Nephron (organoid): ENCODE data around the gene ANKRD33B.

ENCODE experiments used
- H3K27ac Mint-ChIP-seq, 3 experiments: 2 replicates each; pipeline ENCODE4 v1.8.0; 2020; ENCODE audit warnings: mixed read lengths in 3 of 3, mild to moderate bottlenecking in 2 of 3, moderate library complexity in 1 of 3
- H3K27me3 Mint-ChIP-seq: 2 replicates; pipeline ENCODE4 v1.8.0; 2021; ENCODE audit warnings: low read depth, mild to moderate bottlenecking, moderate library complexity, mixed read lengths
- H3K36me3 Mint-ChIP-seq: 2 replicates; pipeline ENCODE4 v1.8.0; 2020; ENCODE audit warnings: low read depth, mixed read lengths
- H3K4me1 Mint-ChIP-seq: 2 replicates; pipeline ENCODE4 v1.8.0; 2020; ENCODE audit warnings: mixed read lengths
- H3K4me3 Mint-ChIP-seq, 3 experiments: 2 replicates each; pipeline ENCODE4 v1.8.0; 2020; ENCODE audit warnings: mild to moderate bottlenecking in 3 of 3, mixed read lengths in 3 of 3, moderate library complexity in 2 of 3
- H3K9me3 Mint-ChIP-seq: 2 replicates; pipeline ENCODE4 v1.8.0; 2020; ENCODE audit warnings: mixed read lengths
- TF ChIP-seq, protein P1 (sequence below), 3 experiments: fragments of 200-600 bp; sonication (generic); IDR thresholded peaks; one replicate each; pipeline ENCODE4 v1.5.0; 2021; ENCODE audit warnings: antibody characterized with exemption in 3 of 3; ENCODE audit not compliant: unreplicated experiment in 3 of 3

The ANKRD33B gene

DNA sequence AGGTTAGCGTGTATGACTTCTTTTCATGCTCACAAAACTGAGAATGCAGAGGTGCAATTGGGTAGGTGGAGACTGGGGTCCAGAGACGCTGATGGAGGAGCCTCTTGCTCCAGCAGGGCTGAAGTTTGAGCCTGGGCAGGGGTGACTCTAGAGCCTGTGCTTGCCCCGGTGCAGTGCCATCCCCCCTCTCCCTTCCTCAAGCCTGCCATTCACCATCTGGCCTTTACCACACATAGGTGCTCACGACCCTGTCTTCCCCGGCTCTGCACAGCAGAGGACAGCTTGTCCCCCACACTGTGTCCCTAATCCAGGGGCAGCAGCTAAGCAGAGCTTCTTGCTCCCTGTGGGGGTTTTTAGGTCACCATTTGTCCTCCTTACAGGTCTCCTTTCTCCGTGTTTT lies 110.7 kb downstream of the ANKRD33B start:
- TF ChIP-seq, protein P1, sequence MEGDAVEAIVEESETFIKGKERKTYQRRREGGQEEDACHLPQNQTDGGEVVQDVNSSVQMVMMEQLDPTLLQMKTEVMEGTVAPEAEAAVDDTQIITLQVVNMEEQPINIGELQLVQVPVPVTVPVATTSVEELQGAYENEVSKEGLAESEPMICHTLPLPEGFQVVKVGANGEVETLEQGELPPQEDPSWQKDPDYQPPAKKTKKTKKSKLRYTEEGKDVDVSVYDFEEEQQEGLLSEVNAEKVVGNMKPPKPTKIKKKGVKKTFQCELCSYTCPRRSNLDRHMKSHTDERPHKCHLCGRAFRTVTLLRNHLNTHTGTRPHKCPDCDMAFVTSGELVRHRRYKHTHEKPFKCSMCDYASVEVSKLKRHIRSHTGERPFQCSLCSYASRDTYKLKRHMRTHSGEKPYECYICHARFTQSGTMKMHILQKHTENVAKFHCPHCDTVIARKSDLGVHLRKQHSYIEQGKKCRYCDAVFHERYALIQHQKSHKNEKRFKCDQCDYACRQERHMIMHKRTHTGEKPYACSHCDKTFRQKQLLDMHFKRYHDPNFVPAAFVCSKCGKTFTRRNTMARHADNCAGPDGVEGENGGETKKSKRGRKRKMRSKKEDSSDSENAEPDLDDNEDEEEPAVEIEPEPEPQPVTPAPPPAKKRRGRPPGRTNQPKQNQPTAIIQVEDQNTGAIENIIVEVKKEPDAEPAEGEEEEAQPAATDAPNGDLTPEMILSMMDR (IDR thresholded peaks at IDR 0.05; ENCODE audit: unreplicated experiment in 3 of 3): no peak
- no peak overlapping the region for H3K27ac Mint-ChIP-seq
- no peaks in the 10 kb centered on the region for H3K4me1 Mint-ChIP-seq
- no peak overlapping the region for H3K4me3 Mint-ChIP-seq
- peaks cover 3% of the 10 kb centered on the region for H3K27me3 Mint-ChIP-seq
- H3K9me3 Mint-ChIP-seq: no peaks in the 10 kb centered on the region
- peaks cover 23% of the 10 kb centered on the region for H3K36me3 Mint-ChIP-seq

DNA sequence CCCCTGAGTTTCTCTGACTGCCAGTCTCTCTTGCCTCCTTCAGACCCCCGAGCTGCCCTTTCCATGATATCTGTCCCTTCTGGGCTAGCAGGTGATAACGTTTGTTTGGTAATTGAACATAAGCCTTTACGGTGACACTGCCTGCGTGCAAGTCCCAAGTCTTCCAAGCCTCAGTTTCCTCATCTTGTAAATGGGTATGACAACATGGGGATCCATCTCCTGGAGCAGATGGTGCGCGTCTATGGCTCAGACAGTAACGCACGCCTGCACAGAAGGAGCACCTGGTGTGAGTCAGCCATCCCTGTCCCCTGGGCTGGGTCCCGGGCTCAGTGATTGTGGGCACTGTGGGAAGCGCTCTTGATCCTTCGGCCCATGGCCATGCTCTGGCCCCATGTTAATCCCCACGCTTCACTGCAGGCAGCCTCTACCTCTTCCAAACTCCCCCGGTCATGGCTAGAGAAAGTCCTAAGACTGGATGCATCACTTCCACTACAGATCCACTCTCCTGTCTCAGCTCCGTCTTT lies 111.4 kb downstream of the ANKRD33B start:
- H3K4me1 Mint-ChIP-seq: no peaks in the 10 kb centered on the region
- no peaks in the 10 kb centered on the region for H3K9me3 Mint-ChIP-seq
- no peak overlapping the region for H3K27ac Mint-ChIP-seq
- peaks cover 3% of the 10 kb centered on the region for H3K27me3 Mint-ChIP-seq
- peaks cover 27% of the 10 kb centered on the region for H3K36me3 Mint-ChIP-seq
- H3K4me3 Mint-ChIP-seq: no peak overlapping the region
- TF ChIP-seq, protein P1 (IDR thresholded peaks at IDR 0.05; ENCODE audit: unreplicated experiment in 3 of 3): no peak

DNA sequence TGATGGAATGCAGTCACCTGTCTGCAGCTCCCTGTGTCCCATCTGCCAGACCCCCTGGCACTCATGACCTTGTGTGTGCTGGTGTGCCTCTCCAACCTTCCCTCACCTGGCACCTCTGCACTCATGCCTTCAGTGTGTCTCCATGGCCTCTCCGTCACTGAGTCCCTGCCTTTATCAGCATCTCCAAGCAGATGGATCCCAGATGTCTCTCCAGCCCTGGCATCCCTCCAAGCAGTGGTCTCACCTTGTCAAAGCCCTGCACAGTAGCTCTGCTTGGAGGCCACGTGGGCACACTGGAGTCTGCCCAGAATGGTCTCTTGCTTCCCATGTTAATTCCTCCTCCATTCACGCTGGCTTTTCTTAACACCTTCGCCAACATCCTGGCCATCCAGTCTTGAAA lies 112.4 kb downstream of the ANKRD33B start:
- TF ChIP-seq, protein P1 (IDR thresholded peaks at IDR 0.05; ENCODE audit: unreplicated experiment in 3 of 3): no peak
- Mint-ChIP-seq H3K36me3 (peaks cover 35% of the 10 kb centered on the region), H3K4me3 (no peak overlapping the region), H3K4me1 (no peaks in the 10 kb centered on the region), H3K27me3 (peaks cover 3% of the 10 kb centered on the region), H3K9me3 (no peaks in the 10 kb centered on the region), H3K27ac (no peak overlapping the region)

DNA sequence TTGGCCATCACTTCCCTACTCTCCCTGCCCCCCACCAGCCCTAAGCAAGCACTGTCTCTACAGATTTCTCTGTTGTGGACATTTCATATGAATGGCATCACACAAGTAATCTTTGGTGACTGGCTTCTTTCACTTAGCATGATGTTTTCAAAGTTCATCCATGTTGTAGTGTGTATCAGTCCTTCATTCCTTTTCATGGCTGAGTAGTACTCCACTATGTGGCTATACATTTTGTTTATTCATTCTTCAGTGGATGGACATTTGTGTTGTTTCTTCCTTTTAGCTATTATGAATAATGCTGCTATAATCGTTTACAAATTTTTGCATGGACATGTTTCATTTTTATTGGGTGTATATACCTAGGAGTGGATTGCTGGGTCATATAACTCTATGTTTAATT lies 113.1 kb downstream of the ANKRD33B start:
- no peaks in the 10 kb centered on the region for H3K9me3 Mint-ChIP-seq
- H3K27ac Mint-ChIP-seq: no peak overlapping the region
- H3K36me3 Mint-ChIP-seq: peaks cover 35% of the 10 kb centered on the region
- H3K27me3 Mint-ChIP-seq: peaks cover 3% of the 10 kb centered on the region
- TF ChIP-seq, protein P1 (IDR thresholded peaks at IDR 0.05; ENCODE audit: unreplicated experiment in 3 of 3): no peak
- no peak overlapping the region for H3K4me3 Mint-ChIP-seq
- H3K4me1 Mint-ChIP-seq: no peaks in the 10 kb centered on the region

DNA sequence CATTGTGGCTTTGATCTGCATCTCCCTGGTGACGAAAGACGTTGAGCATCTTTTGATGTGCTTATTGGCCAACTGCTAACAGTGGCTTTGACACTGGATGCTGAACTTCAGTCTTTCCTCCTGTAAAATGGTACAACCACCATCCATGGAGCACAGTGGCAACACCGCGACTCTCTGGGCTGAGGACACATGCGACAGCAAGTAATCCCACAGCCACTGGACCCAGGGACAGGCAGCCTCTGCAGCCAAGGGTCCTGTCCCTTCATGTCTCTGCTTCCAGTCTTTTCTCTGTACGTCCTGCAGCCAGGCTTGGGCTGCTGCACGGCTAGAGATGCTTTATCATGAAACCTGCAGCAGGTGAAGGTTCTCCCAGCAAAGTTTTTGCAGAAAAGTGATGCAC lies 113.7 kb downstream of the ANKRD33B start:
- Mint-ChIP-seq H3K27ac (no peak overlapping the region), H3K27me3 (peaks cover 3% of the 10 kb centered on the region), H3K9me3 (no peaks in the 10 kb centered on the region), H3K4me1 (no peaks in the 10 kb centered on the region), H3K4me3 (no peak overlapping the region), H3K36me3 (peaks cover 39% of the 10 kb centered on the region)
- TF ChIP-seq, protein P1 (IDR thresholded peaks at IDR 0.05; ENCODE audit: unreplicated experiment in 3 of 3): no peak

DNA sequence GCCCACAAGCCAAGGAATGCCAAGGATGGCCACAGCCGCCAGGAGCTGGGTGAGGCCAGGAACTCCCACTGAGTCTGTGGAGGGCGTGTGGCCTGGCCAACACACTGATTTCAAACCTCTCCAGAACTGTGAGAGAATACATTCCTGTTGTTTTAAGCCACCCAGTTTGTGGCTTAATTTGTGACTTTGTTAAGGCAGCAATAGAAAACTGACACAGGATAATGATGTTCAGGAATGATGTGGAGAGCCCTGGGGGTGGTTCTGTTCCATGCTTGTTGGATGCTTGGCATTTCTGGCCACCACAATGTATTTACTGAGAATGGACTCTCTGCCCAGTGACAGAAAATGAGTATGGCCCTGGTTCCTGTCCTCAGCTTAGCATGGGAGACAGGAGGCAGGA lies 114.4 kb downstream of the ANKRD33B start:
- peaks cover 3% of the 10 kb centered on the region for H3K27me3 Mint-ChIP-seq
- H3K4me3 Mint-ChIP-seq: no peak overlapping the region
- peaks cover 39% of the 10 kb centered on the region for H3K36me3 Mint-ChIP-seq
- no peaks in the 10 kb centered on the region for H3K9me3 Mint-ChIP-seq
- TF ChIP-seq, protein P1 (IDR thresholded peaks at IDR 0.05; ENCODE audit: unreplicated experiment in 3 of 3): no peak
- no peak overlapping the region for H3K27ac Mint-ChIP-seq
- no peaks in the 10 kb centered on the region for H3K4me1 Mint-ChIP-seq
